Activated CD4-positive, alpha-beta T cell treated with anti-CD3 and anti-CD28 coated beads, Interleukin-2, amount 10 ng/mL, durations not matched to agents 7 days and 5 days (primary cell): ENCODE data around the gene NFIA. TPM values are rescaled to one million over a fixed set of nuclear protein-coding genes. Genes with fewer than 3 reads are reported as not detected.

ENCODE experiments used
- CTCF ChIA-PET: fragments of 350-600 bp; sonication (Branson Sonifier 250); formaldehyde crosslinking; loops from one replicate; lab custom pipeline; 2021; ENCODE audit warnings: antibody characterized with exemption; lab: Charles Lee
- POLR2A ChIA-PET: fragments of 350-600 bp; sonication (Branson Sonifier 250); formaldehyde crosslinking; loops from one replicate; lab custom pipeline; 2021; ENCODE audit warnings: antibody characterized with exemption; lab: Charles Lee
- DNase-seq: peaks from one replicate; pipeline ENCODE4 v3.0.0-alpha.2; 2020
- H3K27ac Mint-ChIP-seq: one replicate; pipeline ENCODE4 v1.8.0; 2021; ENCODE audit warnings: mild to moderate bottlenecking, moderate library complexity, mixed read lengths
- H3K27me3 Mint-ChIP-seq: one replicate; pipeline ENCODE4 v1.8.0; 2021; ENCODE audit warnings: mixed read lengths
- H3K36me3 Mint-ChIP-seq: one replicate; pipeline ENCODE4 v1.8.0; 2021; ENCODE audit warnings: low read depth, mixed read lengths
- H3K4me1 Mint-ChIP-seq: one replicate; pipeline ENCODE4 v1.8.0; 2021; ENCODE audit warnings: mixed read lengths
- H3K4me3 Mint-ChIP-seq: one replicate; pipeline ENCODE4 v1.8.0; 2021; ENCODE audit warnings: mild to moderate bottlenecking, moderate library complexity, mixed read lengths
- H3K9me3 Mint-ChIP-seq: one replicate; pipeline ENCODE4 v1.8.0; 2021; ENCODE audit warnings: mixed read lengths
- total RNA-seq, 2 experiments: library from RNA; stranded (reverse); gene quantifications; one replicate each; pipeline ENCODE4 v1.2.3, GENCODE V29; 2021

NFIA gene
- total RNA-seq, 2 experiments from 2014 or later: 0.97 to 1.6 TPM

GRCh38 chr1:61201035-61201434 is 118.7 kb downstream of the NFIA start:
- H3K36me3 Mint-ChIP-seq: no peaks in the 10 kb centered on the region
- no peak overlapping the region for H3K4me3 Mint-ChIP-seq
- no peak for DNase-seq
- H3K4me1 Mint-ChIP-seq: no peaks in the 10 kb centered on the region
- POLR2A ChIA-PET: no interaction called here
- H3K27ac Mint-ChIP-seq: no peak overlapping the region
- peaks cover 4% of the 10 kb centered on the region for H3K27me3 Mint-ChIP-seq
- H3K9me3 Mint-ChIP-seq: no peaks in the 10 kb centered on the region
- CTCF ChIA-PET: interaction anchor here (0.6 kb wide), 1 partner anchor 642 kb away, joined by 3 read pairs; no protein-coding TSS in a partner anchor

- peaks cover 5% of the 10 kb centered on the region for H3K27me3 Mint-ChIP-seq
- H3K27ac Mint-ChIP-seq: no peak overlapping the region
- H3K4me1 Mint-ChIP-seq: no peaks in the 10 kb centered on the region
- no peak for DNase-seq
- CTCF ChIA-PET: no interaction called here
- no peaks in the 10 kb centered on the region for H3K36me3 Mint-ChIP-seq
- H3K4me3 Mint-ChIP-seq: no peak overlapping the region
- POLR2A ChIA-PET: no interaction called here
- no peaks in the 10 kb centered on the region for H3K9me3 Mint-ChIP-seq
Measured at GRCh38 chr1:61202854-61203598, 120.7 kb downstream of the NFIA start.

GRCh38 chr1:61204528-61204927 is 122.2 kb downstream of the NFIA start:
- H3K27me3 Mint-ChIP-seq: peaks cover 5% of the 10 kb centered on the region
- ChIA-PET POLR2A (no interaction called here), CTCF (no interaction called here)
- no peak overlapping the region for H3K27ac Mint-ChIP-seq
- DNase-seq: no peak
- H3K4me3 Mint-ChIP-seq: no peak overlapping the region
- H3K36me3 Mint-ChIP-seq: no peaks in the 10 kb centered on the region
- H3K9me3 Mint-ChIP-seq: no peaks in the 10 kb centered on the region
- H3K4me1 Mint-ChIP-seq: no peaks in the 10 kb centered on the region

- ChIA-PET CTCF (interaction anchor here (1.8 kb wide), 1 partner anchor 24 kb away, joined by 5 read pairs; no protein-coding TSS in a partner anchor), POLR2A (no interaction called here)
- Mint-ChIP-seq H3K27ac (no peak overlapping the region), H3K9me3 (no peaks in the 10 kb centered on the region), H3K36me3 (no peaks in the 10 kb centered on the region), H3K27me3 (peaks cover 3% of the 10 kb centered on the region), H3K4me1 (no peaks in the 10 kb centered on the region), H3K4me3 (no peak overlapping the region)
- no peak for DNase-seq
Measured at GRCh38 chr1:61207416-61207815, 125.1 kb downstream of the NFIA start.

GRCh38 chr1:61208172-61208571 is 125.8 kb downstream of the NFIA start:
- H3K27me3 Mint-ChIP-seq: peaks cover 3% of the 10 kb centered on the region
- DNase-seq: no peak
- CTCF ChIA-PET: interaction anchor here (1.8 kb wide), 1 partner anchor 23 kb away, joined by 5 read pairs; no protein-coding TSS in a partner anchor
- POLR2A ChIA-PET: no interaction called here
- no peak overlapping the region for H3K27ac Mint-ChIP-seq
- no peak overlapping the region for H3K4me3 Mint-ChIP-seq
- H3K9me3 Mint-ChIP-seq: no peaks in the 10 kb centered on the region
- no peaks in the 10 kb centered on the region for H3K36me3 Mint-ChIP-seq
- H3K4me1 Mint-ChIP-seq: no peaks in the 10 kb centered on the region

GRCh38 chr1:61208831-61209230 is 126.5 kb downstream of the NFIA start:
- H3K27me3 Mint-ChIP-seq: peaks cover 3% of the 10 kb centered on the region
- no peaks in the 10 kb centered on the region for H3K36me3 Mint-ChIP-seq
- H3K27ac Mint-ChIP-seq: no peak overlapping the region
- H3K9me3 Mint-ChIP-seq: no peaks in the 10 kb centered on the region
- no peak for DNase-seq
- CTCF ChIA-PET: interaction anchor here (1.8 kb wide), 1 partner anchor 22 kb away, joined by 5 read pairs; no protein-coding TSS in a partner anchor
- POLR2A ChIA-PET: no interaction called here
- H3K4me3 Mint-ChIP-seq: no peak overlapping the region
- H3K4me1 Mint-ChIP-seq: no peaks in the 10 kb centered on the region

GRCh38 chr1:61210435-61211154 is 128.2 kb downstream of the NFIA start:
- H3K27me3 Mint-ChIP-seq: peaks cover 3% of the 10 kb centered on the region
- H3K36me3 Mint-ChIP-seq: no peaks in the 10 kb centered on the region
- no peak overlapping the region for H3K27ac Mint-ChIP-seq
- H3K4me1 Mint-ChIP-seq: no peaks in the 10 kb centered on the region
- ChIA-PET CTCF (no interaction called here), POLR2A (no interaction called here)
- no peaks in the 10 kb centered on the region for H3K9me3 Mint-ChIP-seq
- DNase-seq: no peak
- no peak overlapping the region for H3K4me3 Mint-ChIP-seq

GRCh38 chr1:61213245-61214011 is 131.1 kb downstream of the NFIA start:
- Mint-ChIP-seq H3K27me3 (no peaks in the 10 kb centered on the region), H3K27ac (no peak overlapping the region), H3K9me3 (no peaks in the 10 kb centered on the region), H3K36me3 (no peaks in the 10 kb centered on the region), H3K4me1 (no peaks in the 10 kb centered on the region), H3K4me3 (no peak overlapping the region)
- DNase-seq: no peak
- POLR2A ChIA-PET: no interaction called here
- CTCF ChIA-PET: interaction anchor here (0.6 to 1.1 kb wide), 3 partner anchors 12 to 128 kb away, joined by 3 read pairs; no protein-coding TSS in a partner anchor

GRCh38 chr1:61215119-61215518 is 132.8 kb downstream of the NFIA start:
- H3K27ac Mint-ChIP-seq: no peak overlapping the region
- DNase-seq: no peak
- no peaks in the 10 kb centered on the region for H3K4me1 Mint-ChIP-seq
- POLR2A ChIA-PET: no interaction called here
- H3K36me3 Mint-ChIP-seq: no peaks in the 10 kb centered on the region
- CTCF ChIA-PET: interaction anchor here (0.6 kb wide), 1 partner anchor 89 kb away, joined by 4 read pairs; no protein-coding TSS in a partner anchor
- H3K9me3 Mint-ChIP-seq: no peaks in the 10 kb centered on the region
- no peaks in the 10 kb centered on the region for H3K27me3 Mint-ChIP-seq
- no peak overlapping the region for H3K4me3 Mint-ChIP-seq

GRCh38 chr1:61215676-61216289 is 133.4 kb downstream of the NFIA start:
- H3K9me3 Mint-ChIP-seq: no peaks in the 10 kb centered on the region
- no peaks in the 10 kb centered on the region for H3K4me1 Mint-ChIP-seq
- H3K27ac Mint-ChIP-seq: no peak overlapping the region
- no peak for DNase-seq
- H3K27me3 Mint-ChIP-seq: no peaks in the 10 kb centered on the region
- CTCF ChIA-PET: interaction anchor here (0.6 kb wide), 1 partner anchor 90 kb away, joined by 4 read pairs; no protein-coding TSS in a partner anchor
- H3K36me3 Mint-ChIP-seq: no peaks in the 10 kb centered on the region
- H3K4me3 Mint-ChIP-seq: no peak overlapping the region
- POLR2A ChIA-PET: no interaction called here

GRCh38 chr1:61220536-61220935 is 138.2 kb downstream of the NFIA start:
- peaks cover 5% of the 10 kb centered on the region for H3K27me3 Mint-ChIP-seq
- DNase-seq: no peak
- H3K4me1 Mint-ChIP-seq: no peaks in the 10 kb centered on the region
- H3K27ac Mint-ChIP-seq: no peak overlapping the region
- H3K9me3 Mint-ChIP-seq: no peaks in the 10 kb centered on the region
- H3K4me3 Mint-ChIP-seq: no peak overlapping the region
- no peaks in the 10 kb centered on the region for H3K36me3 Mint-ChIP-seq
- ChIA-PET CTCF (interaction anchor here (0.6 to 0.8 kb wide), 2 partner anchors 32 to 563 kb away, joined by 3 to 4 read pairs; no protein-coding TSS in a partner anchor), POLR2A (no interaction called here)

- Mint-ChIP-seq H3K4me1 (no peaks in the 10 kb centered on the region), H3K36me3 (no peaks in the 10 kb centered on the region), H3K4me3 (no peak overlapping the region), H3K27ac (no peak overlapping the region), H3K9me3 (no peaks in the 10 kb centered on the region), H3K27me3 (peaks cover 5% of the 10 kb centered on the region)
- ChIA-PET POLR2A (no interaction called here), CTCF (no interaction called here)
- DNase-seq: no peak
Measured at GRCh38 chr1:61221642-61222041, 139.3 kb downstream of the NFIA start.
